HepG2 (cell line): ENCODE measurements around the gene FOXA1. TPM values are rescaled to one million over a fixed set of nuclear protein-coding genes. Genes with fewer than 3 reads are reported as not detected.

Experiments used
- ATAC-seq: fragments of 200-7000 bp; cut with Tn5 transposase; 3 replicates; pipeline ENCODE4 v1.9.1; 2020; ENCODE audit warnings: mild to moderate bottlenecking, moderate library complexity
- BruUV-seq: library from RNA; stranded (reverse); fragments of 400-500 nt; replicated peaks from 2 replicates; lab custom pipeline; 2021; lab: Mats Ljungman, UMichigan
- CTCF ChIA-PET: fragments of 300-600 bp; formaldehyde crosslinking; extraction: SDS; loops from one replicate; lab custom pipeline; 2021; ENCODE audit warnings: low total read pairs, inconsistent platforms, low intra/inter-chr PET ratio; lab: Yijun Ruan, JAX
- POLR2A ChIA-PET: fragments of 350-600 bp; sonication (Branson Sonifier 250); formaldehyde crosslinking; loops from one replicate; lab custom pipeline; 2020; ENCODE audit warnings: antibody characterized with exemption, inconsistent platforms; lab: Yijun Ruan, JAX
- DNase-seq: peaks from one replicate; pipeline ENCODE4 v3.0.0-alpha.2; 2015; ENCODE audit warnings: low spot score
- FAIRE-seq: peaks from 3 replicates; lab custom pipeline; 2011; peaks lifted over from hg19 to GRCh38; lab: Jason Lieb, UNC
- H2AFZ ChIP-seq: one replicate; pipeline ENCODE4 v1.6.1; 2011; ENCODE audit warnings: low read length, inconsistent platforms
- H3K27ac ChIP-seq: fragments of 300-600 bp; 3 replicates; pipeline ENCODE4 v1.8.0; 2011; ENCODE audit warnings: mixed run types, mild to moderate bottlenecking, mixed read lengths, low read length, inconsistent platforms; ENCODE audit not compliant: insufficient read depth; ENCODE audit errors: extremely low read length
- H3K27me3 ChIP-seq, 2 experiments: fragments of 200-600 bp in 1 of 2; 2 replicates in 1 of 2; 3 replicates in 1 of 2; pipeline versions ENCODE4 v1.6.0 to v1.8.0; 2011; ENCODE audit warnings: low read length in 2 of 2, mild to moderate bottlenecking in 2 of 2, moderate library complexity in 2 of 2, inconsistent platforms in 1 of 2; ENCODE audit not compliant: insufficient read depth in 2 of 2, control insufficient read depth in 1 of 2
- H3K36me3 ChIP-seq, 2 experiments: fragments of 200-600 bp in 1 of 2; replicated peaks in 1 of 2; 2 replicates in 1 of 2; 3 replicates in 1 of 2; pipeline versions ENCODE4 v1.5.1 to v1.8.0; 2011; ENCODE audit warnings: low read length in 2 of 2, inconsistent platforms in 1 of 2; ENCODE audit not compliant: insufficient read depth in 2 of 2, control insufficient read depth in 1 of 2
- H3K4me1 ChIP-seq: 2 replicates; pipeline ENCODE4 v1.5.1; 2012; ENCODE audit warnings: low read length, inconsistent platforms; ENCODE audit not compliant: insufficient read depth
- H3K4me2 ChIP-seq: 2 replicates; pipeline ENCODE4 v1.6.0; 2011; ENCODE audit warnings: low read depth, low read length, inconsistent platforms
- H3K4me3 ChIP-seq, 3 experiments: fragments of 200-600 bp in 1 of 3; sonication (generic), shearing (Covaris generic) in 1 of 3; replicated peaks in 1 of 3; 2 replicates each; pipeline ENCODE4 v1.5.1; 2011 to 2016; ENCODE audit warnings: low read length in 3 of 3, inconsistent platforms in 2 of 3, low read depth in 2 of 3, mild to moderate bottlenecking in 2 of 3, control low read depth in 1 of 3, mixed read lengths in 1 of 3; ENCODE audit not compliant: insufficient read depth in 1 of 3
- H3K79me2 ChIP-seq: one replicate; pipeline ENCODE4 v1.6.1; 2011; ENCODE audit warnings: low read length, inconsistent platforms; ENCODE audit not compliant: insufficient read depth
- H3K9ac ChIP-seq: 2 replicates; pipeline ENCODE4 v1.6.0; 2011; ENCODE audit warnings: mild to moderate bottlenecking, low read depth, low read length, inconsistent platforms; ENCODE audit not compliant: insufficient read depth
- H3K9me3 ChIP-seq: 2 replicates; pipeline ENCODE4 v1.5.1; 2012; ENCODE audit warnings: mild to moderate bottlenecking, low read length
- H4K20me1 ChIP-seq: 2 replicates; pipeline ENCODE4 v1.6.0; 2011; ENCODE audit warnings: inconsistent platforms, mild to moderate bottlenecking, low read length, moderate library complexity; ENCODE audit not compliant: insufficient read depth
- ARID3A ChIP-seq: IDR thresholded peaks from 2 replicates; pipeline ENCODE4 v1.6.1; 2012; ENCODE audit warnings: low read depth, low read length, improper control_type of control experiment
- ARNTL ChIP-seq: sonication (generic); formaldehyde crosslinking; IDR thresholded peaks from 2 replicates; pipeline ENCODE4 v1.4.0; 2020; ENCODE audit warnings: mild to moderate bottlenecking, missing genetic modification reagents
- ELF3 ChIP-seq: IDR thresholded peaks from 2 replicates; pipeline ENCODE4 v1.6.1; 2016; ENCODE audit warnings: missing genetic modification reagents, missing compliant biosample characterization
- FOXK1 ChIP-seq: sonication (generic); formaldehyde crosslinking; IDR thresholded peaks from 2 replicates; pipeline ENCODE4 v1.4.0; 2020; ENCODE audit warnings: low read depth, missing genetic modification reagents, borderline replicate concordance
- HBP1 ChIP-seq: IDR thresholded peaks from 2 replicates; pipeline ENCODE4 v1.6.1; 2016; ENCODE audit warnings: low read depth, control low read depth
- MAF1 ChIP-seq: sonication (generic); formaldehyde crosslinking; IDR thresholded peaks from 2 replicates; pipeline ENCODE4 v1.5.0; 2020; ENCODE audit warnings: missing genetic modification reagents, borderline replicate concordance
- MEF2D ChIP-seq: sonication (generic); formaldehyde crosslinking; IDR thresholded peaks from 2 replicates; pipeline ENCODE4 v1.5.1; 2020; ENCODE audit warnings: mild to moderate bottlenecking, missing genetic modification reagents
- MTA1 ChIP-seq: sonication (generic); formaldehyde crosslinking; IDR thresholded peaks from 2 replicates; pipeline ENCODE4 v1.4.0; 2020; ENCODE audit warnings: missing genetic modification reagents, mild to moderate bottlenecking, borderline replicate concordance
- NFKB2 ChIP-seq: sonication (generic); formaldehyde crosslinking; IDR thresholded peaks from 2 replicates; pipeline ENCODE4 v1.4.0; 2020; ENCODE audit warnings: missing genetic modification reagents, borderline replicate concordance
- PAX8 ChIP-seq: sonication (generic); formaldehyde crosslinking; IDR thresholded peaks from 2 replicates; pipeline ENCODE4 v1.8.0; 2022; ENCODE audit warnings: mild to moderate bottlenecking, missing genetic modification reagents, borderline replicate concordance
- PHF8 ChIP-seq: sonication (generic); formaldehyde crosslinking; IDR thresholded peaks from 2 replicates; pipeline ENCODE4 v1.5.0; 2020; ENCODE audit warnings: missing genetic modification reagents
- RNF2 ChIP-seq: fragments of 450-650 bp; conservative IDR thresholded peaks from 2 replicates; pipeline ENCODE4 v1.6.1; 2016; ENCODE audit warnings: low read depth
- TERF1 ChIP-seq: sonication (generic); formaldehyde crosslinking; IDR thresholded peaks from 2 replicates; pipeline ENCODE4 v1.8.0; 2022; ENCODE audit warnings: mild to moderate bottlenecking, missing genetic modification reagents, moderate library complexity
- ZMYM4 ChIP-seq: sonication (generic); formaldehyde crosslinking; IDR thresholded peaks from 2 replicates; pipeline ENCODE4 v1.8.1; 2023; ENCODE audit warnings: mild to moderate bottlenecking, missing genetic modification reagents
- ZNF597 ChIP-seq: sonication (generic); formaldehyde crosslinking; IDR thresholded peaks from 2 replicates; pipeline ENCODE4 v1.5.0; 2020; ENCODE audit warnings: missing genetic modification reagents
- ZNF709 ChIP-seq: sonication (generic); formaldehyde crosslinking; IDR thresholded peaks from 2 replicates; pipeline ENCODE4 v1.5.0; 2020; ENCODE audit warnings: mild to moderate bottlenecking, missing genetic modification reagents
- ZNF724P ChIP-seq: sonication (generic); formaldehyde crosslinking; IDR thresholded peaks from 2 replicates; pipeline ENCODE4 v1.8.0; 2022; ENCODE audit warnings: missing genetic modification reagents, borderline replicate concordance
- WGBS: methylation state at CpG from one replicate; pipeline ENCODE4 v1.1.6; 2017; ENCODE audit warnings: low lambda C conversion rate; 5-methylcytosine and 5-hydroxymethylcytosine counted together
- in situ Hi-C: cut with HindIII; loops from 2 replicates; pipeline ENCODE4 v1.10.0; 2017; ENCODE audit warnings: low pct_unique_long_range_greater_than_20kb; ENCODE audit not compliant: extremely low pct_ligation_motif_present
- intact Hi-C: fragments of 100-400 bp; cut with micrococcal nuclease; formaldehyde crosslinking; loops from one replicate; pipeline ENCODE4 v1.10.0; 2022; ENCODE audit not compliant: unreplicated experiment
- polyA plus RNA-seq, 8 experiments: library from polyadenylated mRNA; depleted of rRNA in 3 of 8; stranded (reverse) in 7 of 8; unstranded in 1 of 8; fragments of >200 nt; fragmentation: Illumina TruSeq in 4 of 8; extraction: Trizol in 4 of 8; gene quantifications; 2 replicates each; pipeline versions ENCODE4 v1.2.1 to v1.2.3, GENCODE V29; 2011 to 2016; ENCODE audit warnings: low read depth in 4 of 8, missing spikeins in 1 of 8, mixed read lengths in 1 of 8; ENCODE audit not compliant: insufficient read depth in 1 of 8
- total RNA-seq, 5 experiments: library from RNA; depleted of rRNA; stranded (reverse); fragments of >200 nt; fragmentation: Illumina TruSeq; extraction: Trizol; gene quantifications; 2 replicates each; pipeline ENCODE4 v1.2.3, GENCODE V29; 2016; ENCODE audit warnings: low read depth in 1 of 5

Gene FOXA1
- total and polyA plus RNA-seq, 2 of the 13 experiments (the other 11 are each of a cell fraction or from before 2014, with no cell fraction given), result 43.4 to 58.6 TPM

GRCh38 chr14:37580146-37580545 lies 14.9 kb downstream of the FOXA1 start:
- no peaks in the 10 kb centered on the region for H3K36me3 ChIP-seq
- FAIRE-seq, result no peak
- no peak for TF ChIP-seq MAF1
- TF ChIP-seq MEF2D (CRISPR knock-in tag), result no peak
- TF ChIP-seq NFKB2 (CRISPR knock-in tag), result no peak
- TF ChIP-seq ARID3A, result no peak
- no peak for TF ChIP-seq ARNTL (CRISPR knock-in tag)
- no peak for TF ChIP-seq ELF3 (CRISPR knock-in tag)
- no peak for TF ChIP-seq PHF8 (CRISPR knock-in tag)
- TF ChIP-seq HBP1, result no peak
- no peak for TF ChIP-seq ZNF709 (CRISPR knock-in tag)
- no peak for TF ChIP-seq RNF2
- TF ChIP-seq PAX8 (CRISPR knock-in tag), result no peak
- TF ChIP-seq ZNF724P (CRISPR knock-in tag), result no peak
- TF ChIP-seq MTA1, result no peak
- no peak for TF ChIP-seq FOXK1 (CRISPR knock-in tag)
- TF ChIP-seq ZMYM4 (CRISPR knock-in tag), result no peak
- no peak for TF ChIP-seq ZNF597
- no peak for TF ChIP-seq TERF1 (CRISPR knock-in tag)
- H3K27ac ChIP-seq, result no peak overlapping the region
- ChIA-PET CTCF (no interaction called here), POLR2A (no interaction called here)
- no TSS peak for BruUV-seq
- H3K4me3 ChIP-seq, result no peak overlapping the region
- no peak overlapping the region for H2AFZ ChIP-seq
- H3K27me3 ChIP-seq, result no peaks in the 10 kb centered on the region
- no peaks in the 10 kb centered on the region for H3K79me2 ChIP-seq
- no peak overlapping the region for H3K4me2 ChIP-seq
- no peaks in the 10 kb centered on the region for H3K9me3 ChIP-seq
- ATAC-seq, result no peak
- intact Hi-C loops, result no loop called here
- in situ Hi-C loops, result no loop called here
- no peak overlapping the region for H3K9ac ChIP-seq
- H3K4me1 ChIP-seq, result 0 out of 2 replicates have a peak, but pooled peaks cover 7% of the 10 kb centered on the region
- H4K20me1 ChIP-seq, result no peaks in the 10 kb centered on the region
- whole genome bisulfite sequencing, result 81% methylated on average over 2 of the region's 2 CpGs
- no peak for DNase-seq
